Keratinocyte (primary cell): Measurements from ENCODE around the gene FAM13A. TPM values are rescaled to one million over a fixed set of nuclear protein-coding genes. Genes with fewer than 3 reads are reported as not detected.

Experiments used
- DNase-seq: peaks from one replicate; pipeline ENCODE4 v3.0.0-alpha.2; 2011; ENCODE audit warnings: low read depth, missing footprints, low spot score
- FAIRE-seq: peaks from 2 replicates; lab custom pipeline; 2011; peaks lifted over from hg19 to GRCh38; lab: Jason Lieb, UNC
- H2AFZ ChIP-seq: 2 replicates; pipeline ENCODE4 v1.6.0; 2012; ENCODE audit warnings: low read length, control low read depth, inconsistent platforms; ENCODE audit not compliant: control insufficient read depth
- H3K27ac ChIP-seq: 2 replicates; pipeline ENCODE4 v1.5.1; 2011; ENCODE audit warnings: low read length; ENCODE audit not compliant: control insufficient read depth, insufficient read depth
- H3K27me3 ChIP-seq: 3 replicates; pipeline ENCODE4 v1.6.0; 2011; ENCODE audit warnings: low read length; ENCODE audit not compliant: control insufficient read depth, insufficient read depth; ENCODE audit errors: extremely low read depth
- H3K36me3 ChIP-seq, 2 experiments: 2 replicates in 1 of 2; 3 replicates in 1 of 2; pipeline ENCODE4 v1.5.1; 2011; ENCODE audit warnings: low read length in 2 of 2, mild to moderate bottlenecking in 1 of 2; ENCODE audit not compliant: control insufficient read depth in 2 of 2, insufficient read depth in 2 of 2; ENCODE audit errors: extremely low read depth in 1 of 2
- H3K4me1 ChIP-seq: 3 replicates; pipeline ENCODE4 v1.5.1; 2011; ENCODE audit warnings: low read length; ENCODE audit not compliant: control insufficient read depth, insufficient read depth; ENCODE audit errors: extremely low read depth
- H3K4me2 ChIP-seq: 3 replicates; pipeline ENCODE4 v1.6.0; 2011; ENCODE audit warnings: low read depth, low read length; ENCODE audit not compliant: control insufficient read depth, insufficient read depth; ENCODE audit errors: extremely low read depth
- H3K4me3 ChIP-seq, 3 experiments: fragments of 200-600 bp in 1 of 3; sonication (generic) in 1 of 3; 2 replicates in 2 of 3; 3 replicates in 1 of 3; pipeline ENCODE4 v1.5.1; 2011 to 2016; ENCODE audit warnings: low read length in 3 of 3, mild to moderate bottlenecking in 3 of 3, control low read depth in 2 of 3, inconsistent platforms in 1 of 3, low read depth in 1 of 3, mixed read lengths in 1 of 3, mixed run types in 1 of 3, moderate library complexity in 1 of 3; ENCODE audit not compliant: control insufficient read depth in 2 of 3, insufficient read depth in 2 of 3; ENCODE audit errors: extremely low read depth in 1 of 3
- H3K79me2 ChIP-seq: 2 replicates; pipeline ENCODE4 v1.6.0; 2012; ENCODE audit warnings: low read length; ENCODE audit not compliant: control insufficient read depth, insufficient read depth
- H3K9ac ChIP-seq: 3 replicates; pipeline ENCODE4 v1.6.0; 2011; ENCODE audit warnings: low read length; ENCODE audit not compliant: control insufficient read depth, insufficient read depth; ENCODE audit errors: extremely low read depth
- H3K9me1 ChIP-seq: 3 replicates; pipeline ENCODE4 v1.6.0; 2011; ENCODE audit warnings: low read length; ENCODE audit not compliant: control insufficient read depth, insufficient read depth; ENCODE audit errors: extremely low read depth
- H3K9me3 ChIP-seq: 2 replicates; pipeline ENCODE4 v1.5.1; 2012; ENCODE audit warnings: low read depth, low read length; ENCODE audit not compliant: control insufficient read depth
- H4K20me1 ChIP-seq: 3 replicates; pipeline ENCODE4 v1.6.0; 2011; ENCODE audit warnings: low read length; ENCODE audit not compliant: control insufficient read depth, insufficient read depth; ENCODE audit errors: extremely low read depth
- EZH2 ChIP-seq: IDR thresholded peaks from one replicate; pipeline ENCODE4 v1.6.1; 2012; ENCODE audit warnings: inconsistent platforms, mild to moderate bottlenecking, low read length, moderate library complexity
- dilution Hi-C: fragments of 300-500 bp; cut with MboI; formaldehyde crosslinking; loops from one replicate; pipeline ENCODE4 v1.7.0; 2020; ENCODE audit warnings: low sequenced_read_pairs; ENCODE audit not compliant: extremely low pct_ligation_motif_present
- polyA plus RNA-seq, 5 experiments: library from polyadenylated mRNA; depleted of rRNA in 3 of 5; stranded (reverse) in 3 of 5; stranded (forward) in 1 of 5; unstranded in 1 of 5; fragments of >200 nt; gene quantifications; 1 replicate in 1 of 5; 2 replicates in 3 of 5; 3 replicates in 1 of 5; pipeline versions ENCODE4 v1.2.1 to v1.2.3, GENCODE V29; 2011 to 2012; ENCODE audit warnings: missing spikeins in 2 of 5, low read depth in 1 of 5, low replicate concordance in 1 of 5
- TF ChIP-seq, protein P1 (sequence below), 3 experiments: IDR thresholded peaks in 1 of 3; conservative IDR thresholded peaks in 1 of 3; optimal IDR thresholded peaks in 1 of 3; 2 replicates in 2 of 3; 3 replicates in 1 of 3; pipeline versions ENCODE3 to v1.5.1; 2011; ENCODE audit warnings: low read length in 3 of 3, mild to moderate bottlenecking in 3 of 3, moderate library complexity in 2 of 3, control low read depth in 1 of 3, inconsistent platforms in 1 of 3; ENCODE audit not compliant: insufficient read depth in 2 of 3; ENCODE audit errors: extremely low read depth in 1 of 3

The FAM13A gene
- polyA plus RNA-seq, 1 donor (not counting 4 experiments of a cell fraction or from before 2014, with no cell fraction given): 6.0 TPM

GRCh38 chr4:89101256-89102161 is 44.5 kb upstream of the FAM13A start:
- Histone ChIP-seq H3K9ac (no peak overlapping the region), H3K27me3 (peaks cover 3% of the 10 kb centered on the region), H3K79me2 (no peaks in the 10 kb centered on the region), H3K4me2 (no peak overlapping the region), H3K4me3 (no peak overlapping the region), H3K9me3 (no peaks in the 10 kb centered on the region), H3K36me3 (no peaks in the 10 kb centered on the region), H3K27ac (no peak overlapping the region), H3K4me1 (no peaks in the 10 kb centered on the region), H4K20me1 (no peaks in the 10 kb centered on the region), H2AFZ (no peak overlapping the region), H3K9me1 (no peaks in the 10 kb centered on the region)
- TF ChIP-seq EZH2: no peak
- TF ChIP-seq, protein P1, sequence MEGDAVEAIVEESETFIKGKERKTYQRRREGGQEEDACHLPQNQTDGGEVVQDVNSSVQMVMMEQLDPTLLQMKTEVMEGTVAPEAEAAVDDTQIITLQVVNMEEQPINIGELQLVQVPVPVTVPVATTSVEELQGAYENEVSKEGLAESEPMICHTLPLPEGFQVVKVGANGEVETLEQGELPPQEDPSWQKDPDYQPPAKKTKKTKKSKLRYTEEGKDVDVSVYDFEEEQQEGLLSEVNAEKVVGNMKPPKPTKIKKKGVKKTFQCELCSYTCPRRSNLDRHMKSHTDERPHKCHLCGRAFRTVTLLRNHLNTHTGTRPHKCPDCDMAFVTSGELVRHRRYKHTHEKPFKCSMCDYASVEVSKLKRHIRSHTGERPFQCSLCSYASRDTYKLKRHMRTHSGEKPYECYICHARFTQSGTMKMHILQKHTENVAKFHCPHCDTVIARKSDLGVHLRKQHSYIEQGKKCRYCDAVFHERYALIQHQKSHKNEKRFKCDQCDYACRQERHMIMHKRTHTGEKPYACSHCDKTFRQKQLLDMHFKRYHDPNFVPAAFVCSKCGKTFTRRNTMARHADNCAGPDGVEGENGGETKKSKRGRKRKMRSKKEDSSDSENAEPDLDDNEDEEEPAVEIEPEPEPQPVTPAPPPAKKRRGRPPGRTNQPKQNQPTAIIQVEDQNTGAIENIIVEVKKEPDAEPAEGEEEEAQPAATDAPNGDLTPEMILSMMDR (optimal IDR thresholded peaks at IDR 0.05 in 1 of 3, IDR thresholded peaks at IDR 0.05 in 1 of 3, conservative IDR thresholded peaks at IDR 0.05 in 1 of 3; ENCODE audit: extremely low read depth in 1 of 3, insufficient read depth in 2 of 3, low read length in 3 of 3): no peak
- FAIRE-seq: no peak
- dilution Hi-C loops: no loop called here
- DNase-seq: no peak

DNA sequence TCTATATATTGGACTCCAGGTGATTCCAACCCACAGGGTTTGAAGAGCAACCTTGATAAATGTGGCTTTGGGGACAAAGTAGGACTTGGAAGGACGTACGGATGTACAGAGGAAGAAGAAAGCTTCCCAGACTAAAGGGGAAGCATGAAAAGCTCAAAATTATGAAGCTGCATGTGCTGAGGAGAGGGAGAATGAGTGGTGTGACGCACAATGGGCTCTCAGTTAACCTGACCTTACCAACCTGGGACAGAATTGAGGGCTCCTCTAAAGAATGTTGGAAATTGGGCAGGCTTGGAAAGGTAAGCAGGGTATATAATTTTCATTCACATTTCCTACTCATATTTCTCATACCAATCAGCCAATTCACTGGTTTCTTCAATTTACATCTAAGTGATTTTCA is 43.9 kb upstream of the FAM13A start:
- Histone ChIP-seq H4K20me1 (no peaks in the 10 kb centered on the region), H3K9me1 (no peaks in the 10 kb centered on the region), H3K27me3 (peaks cover 3% of the 10 kb centered on the region), H3K9me3 (no peaks in the 10 kb centered on the region), H3K36me3 (no peaks in the 10 kb centered on the region), H3K27ac (no peak overlapping the region), H2AFZ (no peak overlapping the region), H3K4me3 (no peak overlapping the region), H3K4me2 (no peak overlapping the region), H3K79me2 (no peaks in the 10 kb centered on the region), H3K4me1 (no peaks in the 10 kb centered on the region), H3K9ac (no peak overlapping the region)
- TF ChIP-seq, protein P1 (optimal IDR thresholded peaks at IDR 0.05 in 1 of 3, IDR thresholded peaks at IDR 0.05 in 1 of 3, conservative IDR thresholded peaks at IDR 0.05 in 1 of 3; ENCODE audit: extremely low read depth in 1 of 3, insufficient read depth in 2 of 3, low read length in 3 of 3): no peak
- TF ChIP-seq EZH2: no peak
- DNase-seq: no peak
- FAIRE-seq: no peak
- dilution Hi-C loops: no loop called here
